ENCODE measurements around the gene SOCS4.
"Not testable (repeated sequence)": the region's sequence is repeated elsewhere in the genome, so short reads cannot be mapped to it uniquely, and the experiment has no call there.

The SOCS4 gene

DNA sequence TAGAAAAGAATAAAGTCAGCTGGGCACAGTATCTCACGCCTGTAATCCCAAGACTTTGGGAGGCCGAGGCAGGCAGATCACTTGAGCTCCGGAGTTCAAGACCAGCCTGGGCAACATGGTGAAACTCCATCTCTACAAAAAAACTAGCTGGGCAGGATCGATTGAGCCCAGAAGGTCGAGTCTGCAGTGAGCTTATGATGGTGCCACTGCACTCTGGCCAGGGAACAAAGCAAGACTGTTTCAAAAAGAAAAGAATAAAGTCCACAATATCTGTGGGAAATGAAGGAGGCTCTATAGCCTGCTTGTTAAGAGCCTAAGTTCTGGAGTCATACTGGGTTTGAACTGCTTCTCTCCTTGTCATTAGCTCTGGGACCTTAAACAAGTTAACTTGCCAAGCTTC lies 32.3 kb downstream of the SOCS4 start:
- no peaks in the 10 kb centered on the region for H3K9me3 ChIP-seq

GRCh38 chr14:55062517-55063351 lies 35.7 kb downstream of the SOCS4 start:
- DNase-seq (ENCODE audit: low spot score in 2 of 2): no peak
- no peak overlapping the region for H3K4me3 ChIP-seq
- no peaks in the 10 kb centered on the region; the same call in 1 of the 2 replicates for H3K4me1 ChIP-seq
- no peaks in the 10 kb centered on the region for H3K9me3 ChIP-seq
- in situ Hi-C loops (cut with MboI; ENCODE audit: low sequenced_read_pairs): no loop called here
- H3K27me3 ChIP-seq (ENCODE audit: low read depth): no peaks in the 10 kb centered on the region
- peaks cover 66% of the 10 kb centered on the region for H3K36me3 ChIP-seq (replicated peaks)

More for the DNA sequence above, 32.3 kb downstream of the SOCS4 start:
- peaks cover 61% of the 10 kb centered on the region for H3K36me3 ChIP-seq (replicated peaks)
- no peaks in the 10 kb centered on the region for H3K27me3 ChIP-seq (ENCODE audit: low read depth)
- in situ Hi-C loops (cut with MboI; ENCODE audit: low sequenced_read_pairs): no loop called here
- no peak for DNase-seq (ENCODE audit: low spot score in 2 of 2)
- peaks cover 4% of the 10 kb centered on the region; the same call in 1 of the 2 replicates for H3K4me1 ChIP-seq
- H3K4me3 ChIP-seq: no peak overlapping the region

DNA sequence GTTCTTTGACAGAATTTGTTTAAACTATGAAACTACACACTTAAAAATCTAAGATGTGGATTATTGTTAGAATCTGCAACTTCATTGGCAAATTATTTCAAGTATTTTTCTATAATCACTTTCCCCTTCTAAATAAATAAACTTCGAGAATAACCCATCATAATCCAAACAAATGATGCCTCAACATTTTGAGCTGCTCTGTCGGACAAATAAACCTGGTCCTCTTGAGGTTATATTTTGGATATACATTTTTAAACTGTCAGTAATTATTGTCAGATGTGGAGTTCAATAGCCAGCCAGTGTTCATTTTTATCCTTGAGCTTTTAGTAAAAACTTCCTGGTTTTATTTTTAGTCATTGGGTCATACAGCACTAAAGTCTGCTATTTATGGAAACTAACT lies 37.9 kb downstream of the SOCS4 start:
- DNase-seq (ENCODE audit: low spot score in 2 of 2); H3K4me3 ChIP-seq; H3K27me3 ChIP-seq (ENCODE audit: low read depth); H3K4me1 ChIP-seq; in situ Hi-C loops (cut with MboI; ENCODE audit: low sequenced_read_pairs); H3K9me3 ChIP-seq: not testable (repeated sequence)
- H3K36me3 ChIP-seq (replicated peaks): peaks cover 61% of the 10 kb centered on the region

DNA sequence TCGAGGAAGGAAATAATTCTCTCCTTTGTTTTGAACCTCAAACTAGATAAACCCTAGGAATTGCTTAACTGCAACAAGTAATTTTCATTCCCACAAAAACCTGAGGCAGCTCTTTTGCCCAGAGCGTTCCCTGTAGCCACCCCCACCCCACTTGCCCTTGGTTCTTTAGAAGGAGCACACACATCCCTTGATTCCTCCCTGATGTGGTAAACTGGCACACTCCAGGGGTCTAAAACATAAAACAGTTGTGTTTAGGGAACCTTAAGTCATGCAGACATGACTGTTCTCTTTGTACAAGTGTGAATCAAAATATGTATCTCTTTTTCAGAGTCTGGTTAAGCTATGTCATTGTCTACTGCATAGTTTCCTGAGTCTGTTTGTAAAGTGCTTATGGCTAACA lies 38.4 kb downstream of the SOCS4 start:
- H3K27me3 ChIP-seq (ENCODE audit: low read depth): no peaks in the 10 kb centered on the region
- in situ Hi-C loops (cut with MboI; ENCODE audit: low sequenced_read_pairs): no loop called here
- H3K36me3 ChIP-seq (replicated peaks): peaks cover 59% of the 10 kb centered on the region

GRCh38 chr14:55066223-55066622 lies 39.2 kb downstream of the SOCS4 start:
- Histone ChIP-seq H3K9me3 (no peaks in the 10 kb centered on the region), H3K27me3 (ENCODE audit: low read depth) (no peaks in the 10 kb centered on the region), H3K36me3 (replicated peaks) (peaks cover 51% of the 10 kb centered on the region), H3K4me3 (no peak overlapping the region), H3K4me1 (no peaks in the 10 kb centered on the region; the same call in 1 of the 2 replicates)
- in situ Hi-C loops (cut with MboI; ENCODE audit: low sequenced_read_pairs): no loop called here
- DNase-seq (ENCODE audit: low spot score in 2 of 2): no peak

More for the DNA sequence above, 38.4 kb downstream of the SOCS4 start:
- no peak for DNase-seq (ENCODE audit: low spot score in 2 of 2)
- Histone ChIP-seq H3K9me3 (no peaks in the 10 kb centered on the region), H3K4me1 (no peaks in the 10 kb centered on the region; the same call in 1 of the 2 replicates), H3K4me3 (no peak overlapping the region)

GRCh38 chr14:55070981-55071411 lies 44.0 kb downstream of the SOCS4 start:
- H3K4me3 ChIP-seq: no peak overlapping the region
- H3K27me3 ChIP-seq (ENCODE audit: low read depth): no peaks in the 10 kb centered on the region
- peaks cover 3% of the 10 kb centered on the region; the same call in 1 of the 2 replicates for H3K4me1 ChIP-seq
- H3K9me3 ChIP-seq: no peaks in the 10 kb centered on the region
- DNase-seq (ENCODE audit: low spot score in 2 of 2): no peak
- in situ Hi-C loops (cut with MboI; ENCODE audit: low sequenced_read_pairs): no loop called here
- H3K36me3 ChIP-seq (replicated peaks): peaks cover 10% of the 10 kb centered on the region

- Histone ChIP-seq H3K36me3 (replicated peaks) (0 out of 2 replicates have a peak, but pooled peaks cover 4% of the 10 kb centered on the region), H3K4me1 (peaks cover 3% of the 10 kb centered on the region; the same call in 1 of the 2 replicates), H3K4me3 (no peak overlapping the region), H3K9me3 (no peaks in the 10 kb centered on the region), H3K27me3 (ENCODE audit: low read depth) (no peaks in the 10 kb centered on the region)
- no peak for DNase-seq (ENCODE audit: low spot score in 2 of 2)
- in situ Hi-C loops (cut with MboI; ENCODE audit: low sequenced_read_pairs): no loop called here
Measured at GRCh38 chr14:55071870-55072640, 45.0 kb downstream of the SOCS4 start.

GRCh38 chr14:55073856-55074255 lies 46.8 kb downstream of the SOCS4 start:
- Histone ChIP-seq H3K9me3 (no peaks in the 10 kb centered on the region), H3K36me3 (replicated peaks) (no peaks in the 10 kb centered on the region), H3K4me1 (peaks cover 7% of the 10 kb centered on the region), H3K27me3 (ENCODE audit: low read depth) (no peaks in the 10 kb centered on the region), H3K4me3 (no peak overlapping the region)
- no peak for DNase-seq (ENCODE audit: low spot score in 2 of 2)
- in situ Hi-C loops (cut with MboI; ENCODE audit: low sequenced_read_pairs): no loop called here

DNA sequence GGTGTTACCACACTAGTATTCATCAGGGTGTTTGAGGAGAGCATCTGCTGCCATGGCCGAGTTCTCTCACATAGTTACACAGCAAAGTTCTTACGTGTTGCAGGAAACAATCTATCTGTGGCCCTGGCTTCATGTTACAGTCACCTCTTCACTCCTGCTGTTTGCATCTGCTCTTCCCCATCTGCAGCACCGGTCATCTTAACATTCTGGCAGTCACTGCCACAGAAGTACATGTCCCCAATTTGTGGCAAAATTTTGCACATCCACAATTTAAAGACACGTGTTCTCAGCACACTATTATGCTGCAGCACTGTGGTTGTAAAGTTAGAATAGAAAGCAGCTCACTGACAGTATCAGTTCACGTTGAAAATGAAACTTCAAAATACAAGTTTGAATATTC lies 47.6 kb downstream of the SOCS4 start:
- DNase-seq (ENCODE audit: low spot score in 2 of 2): no peak
- Histone ChIP-seq H3K9me3 (no peaks in the 10 kb centered on the region), H3K4me3 (no peak overlapping the region), H3K27me3 (ENCODE audit: low read depth) (no peaks in the 10 kb centered on the region), H3K4me1 (peaks cover 7% of the 10 kb centered on the region), H3K36me3 (replicated peaks) (no peaks in the 10 kb centered on the region)
- in situ Hi-C loops (cut with MboI; ENCODE audit: low sequenced_read_pairs): no loop called here

DNA sequence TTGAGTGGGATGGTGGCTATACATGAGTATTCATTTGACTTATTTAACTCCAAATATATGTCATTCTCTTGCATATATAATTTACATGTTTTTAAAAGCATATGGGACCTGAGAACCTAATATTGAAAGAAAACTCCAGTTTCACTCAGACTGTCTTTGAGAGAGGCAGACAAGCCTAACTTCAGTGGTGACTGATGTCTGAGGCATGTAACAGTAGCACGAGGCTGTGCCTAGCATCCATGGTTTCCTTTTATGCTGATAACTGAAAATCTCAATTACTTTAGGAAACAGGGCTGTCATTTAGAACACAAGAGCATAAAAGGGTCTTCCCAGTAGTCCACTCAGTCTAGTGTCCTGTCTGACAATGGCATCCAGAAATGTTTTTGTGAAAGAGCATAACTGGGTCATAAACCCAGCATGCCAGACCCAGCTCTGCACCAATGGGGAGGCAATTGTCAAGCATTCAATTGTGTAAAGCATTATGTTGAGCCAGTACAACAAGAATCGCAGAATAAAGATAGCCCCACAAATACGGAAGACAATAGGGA lies 48.7 kb downstream of the SOCS4 start:
- Histone ChIP-seq H3K4me3 (no peak overlapping the region), H3K9me3 (no peaks in the 10 kb centered on the region), H3K27me3 (ENCODE audit: low read depth) (no peaks in the 10 kb centered on the region), H3K36me3 (replicated peaks) (no peaks in the 10 kb centered on the region), H3K4me1 (peaks cover 7% of the 10 kb centered on the region)
- DNase-seq (ENCODE audit: low spot score in 2 of 2): no peak
- in situ Hi-C loops (cut with MboI; ENCODE audit: low sequenced_read_pairs): no loop called here

DNA sequence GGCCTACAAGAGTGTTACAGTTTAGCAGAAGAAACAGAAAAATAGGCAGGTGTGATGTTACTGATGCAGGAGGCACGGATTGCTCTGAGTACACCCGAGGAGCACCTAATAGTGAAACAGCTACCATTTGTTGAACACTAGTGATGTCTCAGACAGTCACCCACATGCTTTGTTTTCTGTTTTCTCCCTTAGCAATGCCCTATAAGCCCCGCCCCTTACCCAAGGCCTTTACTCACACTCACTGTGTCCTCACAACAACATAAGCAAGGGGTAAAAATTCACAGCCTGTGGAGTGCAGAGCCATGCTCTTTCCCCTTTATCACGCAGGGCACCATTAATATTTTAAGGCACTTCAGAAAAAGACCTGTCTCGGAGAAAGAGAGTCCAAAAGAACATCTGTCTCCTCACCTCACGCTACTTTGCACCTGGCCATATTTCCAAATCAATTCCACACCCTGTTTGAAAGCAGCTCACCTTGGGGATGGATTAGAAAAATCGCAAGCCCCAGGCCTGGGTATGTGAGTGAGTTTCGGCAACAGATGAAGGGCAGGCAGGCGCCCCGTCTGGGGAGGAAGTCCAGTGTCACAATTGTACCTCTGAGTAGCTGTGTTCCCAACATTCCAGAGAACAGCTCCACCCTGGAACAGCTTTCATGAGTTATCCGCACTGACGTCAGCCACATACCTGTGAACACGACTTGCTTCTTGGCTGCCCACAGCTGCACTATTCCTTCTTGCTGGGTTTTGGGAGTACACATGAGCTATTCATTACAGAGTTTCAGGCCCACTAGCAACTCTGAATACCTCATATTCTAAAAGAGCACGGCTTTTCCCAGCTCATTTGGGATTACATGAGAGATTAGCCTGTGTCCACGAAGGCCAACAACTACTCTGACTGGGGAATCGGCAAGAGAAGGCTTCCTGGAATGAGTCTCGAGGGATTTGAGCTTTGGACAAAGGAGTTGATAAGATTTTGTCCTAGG lies 50.4 kb downstream of the SOCS4 start:
- peaks cover under 1% of the 10 kb centered on the region for H3K27me3 ChIP-seq (ENCODE audit: low read depth)
- no peaks in the 10 kb centered on the region for H3K9me3 ChIP-seq
- H3K4me1 ChIP-seq: peaks cover 5% of the 10 kb centered on the region
- in situ Hi-C loops (cut with MboI; ENCODE audit: low sequenced_read_pairs): no loop called here
- no peaks in the 10 kb centered on the region for H3K36me3 ChIP-seq (replicated peaks)
- DNase-seq (ENCODE audit: low spot score in 2 of 2): no peak
- no peak overlapping the region for H3K4me3 ChIP-seq

DNA sequence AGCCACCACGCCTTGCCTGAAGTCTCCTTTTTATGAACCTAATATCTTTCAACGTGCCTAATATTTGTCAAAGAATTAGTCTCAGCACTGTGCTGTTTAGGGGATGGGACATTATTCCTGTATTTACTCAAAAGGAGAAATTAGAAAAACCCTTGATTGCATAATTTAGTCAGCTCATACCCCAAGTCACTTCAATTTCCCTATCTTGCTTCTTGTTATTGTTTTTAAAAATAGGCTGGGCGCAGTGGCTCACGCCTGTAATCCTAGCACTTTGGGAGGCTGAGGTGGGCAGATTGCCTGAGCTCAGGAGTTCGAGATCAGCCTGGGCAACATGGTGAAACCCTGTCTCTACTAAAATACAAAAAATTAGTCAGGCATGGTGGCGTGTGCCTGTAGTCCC lies 52.9 kb downstream of the SOCS4 start:
- H3K4me3 ChIP-seq; H3K9me3 ChIP-seq; H3K36me3 ChIP-seq (replicated peaks); H3K27me3 ChIP-seq (ENCODE audit: low read depth); DNase-seq (ENCODE audit: low spot score in 2 of 2); H3K4me1 ChIP-seq; in situ Hi-C loops (cut with MboI; ENCODE audit: low sequenced_read_pairs): not testable (repeated sequence)

Measured in HAP-1 (cell line).